Uterus (tissue), 2 donors: ENCODE results near the gene TAGLN2.

Source experiments
- POLR2A ChIP-seq, 2 donors: fragments of 450-650 bp; IDR thresholded peaks; one replicate each; pipeline ENCODE4 v1.6.1; 2016; ENCODE audit warnings: antibody characterized with exemption in 2 of 2, mild to moderate bottlenecking in 1 of 2, moderate library complexity in 1 of 2
- TF ChIP-seq, protein P1 (sequence below), 4 experiments: fragments of 200-600 bp in 2 of 4; fragments of 450-650 bp in 2 of 4; sonication (generic) in 2 of 4; IDR thresholded peaks; one replicate each; pipeline ENCODE4 v1.5.1; 2016 to 2019; ENCODE audit warnings: antibody characterized with exemption in 4 of 4, mild to moderate bottlenecking in 2 of 4, moderate library complexity in 1 of 4

DNA sequence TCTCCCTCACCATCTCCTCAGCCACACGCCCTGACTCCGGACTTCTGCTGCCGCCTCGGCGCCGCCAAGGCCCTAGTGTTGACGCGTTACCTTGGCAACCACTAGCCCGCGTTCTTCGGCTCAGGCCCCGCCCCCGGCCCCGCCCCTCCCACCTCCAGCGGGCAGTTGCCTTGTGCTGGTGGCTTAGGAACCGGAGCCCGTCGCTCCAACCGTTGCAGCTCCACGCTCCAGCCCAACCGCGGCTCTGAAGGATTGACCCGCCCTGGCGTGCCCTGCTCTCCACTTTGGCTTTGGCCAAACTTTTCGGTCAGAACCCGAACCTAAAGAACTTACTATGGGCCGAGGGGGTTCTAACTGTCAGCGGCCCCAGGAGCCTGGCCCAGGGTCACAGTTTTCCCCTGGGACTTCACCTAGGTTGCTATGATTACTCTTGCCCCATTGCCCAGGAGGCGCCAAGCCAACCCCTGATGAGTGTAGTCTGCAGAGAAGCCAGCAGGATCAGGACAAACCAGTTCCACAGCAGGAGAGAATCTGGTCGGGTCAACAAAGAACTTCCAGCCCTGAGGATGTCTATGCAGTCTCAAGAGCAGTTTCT, 25.1 kb downstream of the TAGLN2 start, which contains the start of gene CFAP45:
- TF ChIP-seq, protein P1, sequence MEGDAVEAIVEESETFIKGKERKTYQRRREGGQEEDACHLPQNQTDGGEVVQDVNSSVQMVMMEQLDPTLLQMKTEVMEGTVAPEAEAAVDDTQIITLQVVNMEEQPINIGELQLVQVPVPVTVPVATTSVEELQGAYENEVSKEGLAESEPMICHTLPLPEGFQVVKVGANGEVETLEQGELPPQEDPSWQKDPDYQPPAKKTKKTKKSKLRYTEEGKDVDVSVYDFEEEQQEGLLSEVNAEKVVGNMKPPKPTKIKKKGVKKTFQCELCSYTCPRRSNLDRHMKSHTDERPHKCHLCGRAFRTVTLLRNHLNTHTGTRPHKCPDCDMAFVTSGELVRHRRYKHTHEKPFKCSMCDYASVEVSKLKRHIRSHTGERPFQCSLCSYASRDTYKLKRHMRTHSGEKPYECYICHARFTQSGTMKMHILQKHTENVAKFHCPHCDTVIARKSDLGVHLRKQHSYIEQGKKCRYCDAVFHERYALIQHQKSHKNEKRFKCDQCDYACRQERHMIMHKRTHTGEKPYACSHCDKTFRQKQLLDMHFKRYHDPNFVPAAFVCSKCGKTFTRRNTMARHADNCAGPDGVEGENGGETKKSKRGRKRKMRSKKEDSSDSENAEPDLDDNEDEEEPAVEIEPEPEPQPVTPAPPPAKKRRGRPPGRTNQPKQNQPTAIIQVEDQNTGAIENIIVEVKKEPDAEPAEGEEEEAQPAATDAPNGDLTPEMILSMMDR (IDR thresholded peaks at IDR 0.05): no peak
- no peak for TF ChIP-seq POLR2A (IDR thresholded peaks at IDR 0.05)
